K562 (cell line): Measurements from ENCODE around the gene LPIN3. TPM values are rescaled to one million over a fixed set of nuclear protein-coding genes. Genes with fewer than 3 reads are reported as not detected.
A peak's percentile ranks its signal among the peaks of the same experiment; 100 is the strongest.

Source experiments
- ATAC-seq: fragments of 200-7000 bp; cut with Tn5 transposase; 3 replicates; pipeline ENCODE4 v1.9.1; 2020; ENCODE audit warnings: moderate library complexity
- BruUV-seq: library from RNA; stranded (reverse); fragments of 400-500 nt; replicated peaks from 2 replicates; lab custom pipeline; 2021; lab: Mats Ljungman, UMichigan
- CTCF ChIA-PET: fragments of 300-600 bp; formaldehyde crosslinking; extraction: SDS; loops from one replicate; lab custom pipeline; 2021; ENCODE audit warnings: low intra/inter-chr PET ratio; lab: Yijun Ruan, JAX
- POLR2A ChIA-PET: fragments of 300-600, 350-650 bp; sonication (Branson Sonifier 250); formaldehyde crosslinking; extraction: SDS; loops from one replicate; lab custom pipeline; 2021; ENCODE audit warnings: antibody characterized with exemption, inconsistent platforms; lab: Yijun Ruan, JAX
- DNase-seq, 4 experiments: peaks; one replicate each; pipeline versions ENCODE4 v3.0.0 to v3.0.0-alpha.2; 2011 to 2018; ENCODE audit warnings: low spot score in 3 of 4, mixed read lengths in 3 of 4; ENCODE audit errors: extremely low read depth in 1 of 4
- FAIRE-seq: peaks from 2 replicates; lab custom pipeline; 2011; peaks lifted over from hg19 to GRCh38; lab: Jason Lieb, UNC
- H2AFZ ChIP-seq: 2 replicates; pipeline ENCODE4 v1.6.0; 2011; ENCODE audit warnings: low read depth, low read length, control low read depth, inconsistent platforms
- H3K27ac ChIP-seq: fragments of 200-600 bp; 3 replicates; pipeline ENCODE4 v1.8.0; 2011; ENCODE audit warnings: low read depth, mild to moderate bottlenecking, control low read depth, inconsistent platforms, low read length, moderate library complexity, mixed read lengths; ENCODE audit errors: extremely low read depth
- H3K27me3 ChIP-seq, 2 experiments: fragments of 300-600 bp in 1 of 2; 2 replicates in 1 of 2; 3 replicates in 1 of 2; pipeline versions ENCODE4 v1.6.0 to v1.8.0; 2011; ENCODE audit warnings: inconsistent platforms in 2 of 2, low read length in 2 of 2, mild to moderate bottlenecking in 1 of 2, mixed read lengths in 1 of 2, moderate library complexity in 1 of 2; ENCODE audit not compliant: control insufficient read depth in 2 of 2, insufficient read depth in 2 of 2
- H3K36me3 ChIP-seq: fragments of 300-600 bp; 3 replicates; pipeline ENCODE4 v1.8.0; 2011; ENCODE audit warnings: mild to moderate bottlenecking, low read length, inconsistent platforms; ENCODE audit not compliant: control insufficient read depth, insufficient read depth
- H3K4me1 ChIP-seq, 2 experiments: fragments of 200-600 bp in 1 of 2; replicated peaks in 1 of 2; 2 replicates in 1 of 2; 3 replicates in 1 of 2; pipeline versions ENCODE4 v1.5.1 to v1.8.0; 2011; ENCODE audit warnings: inconsistent platforms in 2 of 2, low read length in 2 of 2, mild to moderate bottlenecking in 1 of 2, mixed read lengths in 1 of 2, moderate library complexity in 1 of 2; ENCODE audit not compliant: control insufficient read depth in 2 of 2, insufficient read depth in 2 of 2
- H3K4me2 ChIP-seq: 2 replicates; pipeline ENCODE4 v1.6.1; 2011; ENCODE audit warnings: low read length, control low read depth, inconsistent platforms, mixed read lengths; ENCODE audit not compliant: insufficient read depth
- H3K4me3 ChIP-seq: fragments of 200-600 bp; sonication (generic), shearing (Covaris generic); 2 replicates; pipeline ENCODE4 v1.5.1; 2016; ENCODE audit warnings: control low read depth, inconsistent platforms
- H3K79me2 ChIP-seq: fragments of 200-600 bp; 3 replicates; pipeline ENCODE4 v1.8.0; 2011; ENCODE audit warnings: low read length, inconsistent platforms; ENCODE audit not compliant: control insufficient read depth, insufficient read depth
- H3K9ac ChIP-seq, 2 experiments: 2 replicates each; pipeline versions ENCODE4 v1.6.0 to v1.6.1; 2011; ENCODE audit warnings: low read depth in 2 of 2, low read length in 2 of 2, control low read depth in 1 of 2, inconsistent platforms in 1 of 2, mild to moderate bottlenecking in 1 of 2, mixed read lengths in 1 of 2; ENCODE audit not compliant: insufficient read depth in 1 of 2
- H3K9me1 ChIP-seq: one replicate; pipeline ENCODE4 v1.6.0; 2011; ENCODE audit warnings: inconsistent platforms, mild to moderate bottlenecking, low read length, moderate library complexity; ENCODE audit not compliant: control insufficient read depth, insufficient read depth
- H3K9me3 ChIP-seq: replicated peaks from 2 replicates; pipeline ENCODE4 v1.5.1; 2011; ENCODE audit warnings: low read depth, low read length, inconsistent platforms; ENCODE audit not compliant: control insufficient read depth, insufficient read depth
- H4K20me1 ChIP-seq: replicated peaks from 2 replicates; pipeline ENCODE4 v1.6.1; 2011; ENCODE audit warnings: low read length, inconsistent platforms, mixed read lengths; ENCODE audit not compliant: control insufficient read depth, insufficient read depth
- EGR1 ChIP-seq: fragments of 450-650 bp; conservative IDR thresholded peaks from 2 replicates; pipeline ENCODE4 v1.6.1; 2017; ENCODE audit warnings: mild to moderate bottlenecking
- ESRRA ChIP-seq: fragments of 450-650 bp; IDR thresholded peaks from 2 replicates; pipeline ENCODE4 v1.6.1; 2014; ENCODE audit warnings: low read depth, mild to moderate bottlenecking, moderate library complexity, borderline replicate concordance
- HMG20A ChIP-seq: fragments of 450-650 bp; formaldehyde crosslinking; conservative IDR thresholded peaks from 2 replicates; pipeline ENCODE4 v1.4.0; 2020; ENCODE audit warnings: mild to moderate bottlenecking, mixed read lengths
- ZFP36 ChIP-seq: fragments of 150-350 bp; IDR thresholded peaks from 2 replicates; pipeline ENCODE4 v1.6.1; 2018; ENCODE audit warnings: low read length, low read depth; ENCODE audit not compliant: partially characterized antibody
- WGBS: fragments of 100-300 bp; shearing (Covaris generic); methylation state at CpG from one replicate; pipeline ENCODE4 v1.1.6; 2016; ENCODE audit warnings: low coverage, mixed read lengths; ENCODE audit not compliant: insufficient coverage; ENCODE audit errors: missing lambda C conversion rate; 5-methylcytosine and 5-hydroxymethylcytosine counted together
- in situ Hi-C: fragments of 300-500 bp; cut with MboI; formaldehyde crosslinking; loops from 4 replicates; pipeline ENCODE4 v1.15.0; 2018; ENCODE audit warnings: inconsistent platforms, mixed read lengths
- intact Hi-C: fragments of 100-400 bp; cut with micrococcal nuclease; formaldehyde crosslinking; loops from 2 replicates; pipeline ENCODE4 v1.14.2; 2022
- polyA plus RNA-seq, 8 experiments: library from polyadenylated mRNA; depleted of rRNA in 4 of 8; stranded (reverse) in 5 of 8; unstranded in 3 of 8; fragments of >200 nt; fragmentation: Nextera tagmentation in 2 of 8; fragmentation: Illumina TruSeq in 1 of 8; extraction: Ambion mirVana in 2 of 8; extraction: Trizol in 1 of 8; gene quantifications; 2 replicates each; pipeline versions ENCODE4 v1.2.1 to v1.2.3, GENCODE V29; 2011 to 2014; ENCODE audit warnings: inconsistent platforms in 1 of 8, missing spikeins in 1 of 8
- total RNA-seq, 7 experiments: library from RNA; depleted of rRNA in 6 of 7; stranded (reverse); fragments of >200 nt in 6 of 7; fragmentation: Illumina TruSeq in 2 of 7; extraction: Trizol in 2 of 7; gene quantifications; 2 replicates each; pipeline versions ENCODE4 v1.2.1 to v1.2.3, GENCODE V29; 2011 to 2021; ENCODE audit warnings: low replicate concordance in 1 of 7

The LPIN3 gene
- total and polyA plus RNA-seq, 9 of the 15 experiments (the other 6 are each of a cell fraction or from before 2014, with no cell fraction given) = 2.2 to 10.4 (median 5.9) TPM

- no peaks in the 10 kb centered on the region; the same call in 1 of the 2 replicates for H4K20me1 ChIP-seq
- H2AFZ ChIP-seq = no peak overlapping the region
- 64% methylated on average over 13 of the region's 13 CpGs for WGBS
- H3K9me1 ChIP-seq = no peaks in the 10 kb centered on the region
- no peaks in the 10 kb centered on the region for H3K79me2 ChIP-seq
- in situ Hi-C loops = no loop called here
- H3K27me3 ChIP-seq = no peaks in the 10 kb centered on the region
- intact Hi-C loops = loop anchor here (10.0 kb wide), 1 partner anchor 267 kb away; the partner anchor contains the start of gene CHD6
- H3K9me3 ChIP-seq = no peaks in the 10 kb centered on the region
- H3K4me1 ChIP-seq = peaks cover 0 to 12% of the 10 kb centered on the region in 2 experiments; a peak in 1 of 5 replicates
- CTCF ChIA-PET = no interaction called here
- FAIRE-seq (no peak), DNase-seq (no peak), ATAC-seq (no peak)
- H3K9ac ChIP-seq = peak overlapping the region in 1 of 2 experiments; percentile 59; a peak in 2 of 4 replicates
- H3K27ac ChIP-seq = no peak overlapping the region
- no peak overlapping the region for H3K4me2 ChIP-seq
- no peak for TF ChIP-seq ESRRA
- peak; percentile 76 for TF ChIP-seq ZFP36
- no peak for TF ChIP-seq EGR1
- no peak for TF ChIP-seq HMG20A (CRISPR knock-in tag)
- BruUV-seq = no TSS peak
- no peak overlapping the region for H3K4me3 ChIP-seq
- 0 out of 3 replicates have a peak, but pooled peaks cover 2% of the 10 kb centered on the region for H3K36me3 ChIP-seq
- POLR2A ChIA-PET = no interaction called here
Measured at GRCh38 chr20:41347523-41348429, 7.2 kb downstream of the LPIN3 start.
